GM21367 (cell line): Measurements from ENCODE around the gene PARD6G.

Source experiments
- ATAC-seq: cut with Tn5 transposase; IDR thresholded peaks from one replicate; pipeline ENCODE4 v1.9.1; 2021; ENCODE audit not compliant: unreplicated experiment

The PARD6G gene

GRCh38 chr18:80147418-80148325, 99.6 kb downstream of the PARD6G start:
- peak; percentile 74 for ATAC-seq

- no peak for ATAC-seq
Measured at GRCh38 chr18:80147037-80147417, 100.3 kb downstream of the PARD6G start.

- no peak for ATAC-seq
Measured at GRCh38 chr18:80145196-80145804, 102.0 kb downstream of the PARD6G start.

GRCh38 chr18:80143881-80144280, 103.4 kb downstream of the PARD6G start:
- no peak for ATAC-seq

GRCh38 chr18:80140455-80140985, 106.8 kb downstream of the PARD6G start:
- no peak for ATAC-seq

GRCh38 chr18:80137976-80138375, 109.3 kb downstream of the PARD6G start:
- no peak for ATAC-seq

- no peak for ATAC-seq
Measured at GRCh38 chr18:80137137-80137536, 110.2 kb downstream of the PARD6G start.

- ATAC-seq = no peak
Measured at GRCh38 chr18:80136679-80137078, 110.6 kb downstream of the PARD6G start.

GRCh38 chr18:80135136-80135535, 112.2 kb downstream of the PARD6G start:
- ATAC-seq = no peak

GRCh38 chr18:80133124-80133523, 114.2 kb downstream of the PARD6G start:
- ATAC-seq = no peak

GRCh38 chr18:80132180-80132812, 115.0 kb downstream of the PARD6G start:
- no peak for ATAC-seq

GRCh38 chr18:80130555-80130954, 116.8 kb downstream of the PARD6G start:
- no peak for ATAC-seq

- ATAC-seq = no peak
Measured at GRCh38 chr18:80129672-80130367, 117.5 kb downstream of the PARD6G start.

GRCh38 chr18:80127635-80128034, 119.7 kb downstream of the PARD6G start:
- no peak for ATAC-seq

GRCh38 chr18:80126797-80127196, 120.5 kb downstream of the PARD6G start:
- ATAC-seq = no peak

GRCh38 chr18:80124131-80124530, 123.2 kb downstream of the PARD6G start:
- ATAC-seq = no peak

GRCh38 chr18:80120932-80121331, 126.4 kb downstream of the PARD6G start:
- no peak for ATAC-seq

GRCh38 chr18:80119111-80119510, 128.2 kb downstream of the PARD6G start:
- no peak for ATAC-seq

- ATAC-seq = no peak
Measured at GRCh38 chr18:80115035-80115434, 132.3 kb downstream of the PARD6G start.

- no peak for ATAC-seq
Measured at GRCh38 chr18:80112624-80113248, 134.6 kb downstream of the PARD6G start.

GRCh38 chr18:80109676-80110078, 137.6 kb downstream of the PARD6G start:
- no peak for ATAC-seq
